SH-SY5Y (cell line): ENCODE results near the gene MOCS2.

Experiments used
- GATA2 ChIP-seq: IDR thresholded peaks from 2 replicates; pipeline ENCODE4 v1.6.1; 2011; ENCODE audit warnings: mild to moderate bottlenecking, low read depth, low read length
- GATA3 ChIP-seq: IDR thresholded peaks from 2 replicates; pipeline ENCODE4 v1.6.1; 2011; ENCODE audit warnings: low read depth, mild to moderate bottlenecking, low read length, moderate library complexity

DNA sequence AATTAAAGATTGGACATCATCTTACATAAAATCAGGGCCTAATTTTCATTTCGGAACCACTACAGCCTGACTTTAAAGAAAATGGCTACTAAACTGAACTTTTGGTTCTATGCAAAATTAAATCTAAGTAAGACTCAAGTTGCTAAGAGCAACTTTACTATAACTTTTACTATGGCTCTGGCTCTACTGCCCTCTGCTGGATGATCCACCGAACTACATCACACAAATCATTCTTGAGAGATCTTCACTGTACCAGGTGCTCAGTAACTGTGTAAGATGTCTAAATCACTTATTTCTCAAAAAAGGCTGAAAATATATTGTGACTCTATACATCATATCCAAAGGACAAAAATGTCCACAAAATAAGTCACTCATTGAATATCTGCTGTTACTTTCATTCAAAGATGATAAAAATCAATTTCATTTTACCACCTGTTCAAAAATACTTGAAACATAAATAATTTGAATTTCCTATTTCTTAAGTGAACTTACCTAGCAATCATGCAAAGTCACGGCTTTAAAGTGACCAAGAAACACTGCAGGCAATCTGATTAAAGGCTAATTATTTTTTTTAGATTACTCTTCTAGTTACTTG, 13.5 kb downstream of the MOCS2 start:
- TF ChIP-seq GATA3 (no peak), GATA2 (no peak)
